GM19452 (cell line): Measurements from ENCODE around the gene ASS1.

Source experiments
- ATAC-seq: cut with Tn5 transposase; IDR thresholded peaks from one replicate; pipeline ENCODE4 v1.9.1; 2021; ENCODE audit not compliant: unreplicated experiment

Gene ASS1

GRCh38 chr9:130526854-130527650 is 82.3 kb downstream of the ASS1 start:
- no peak for ATAC-seq

GRCh38 chr9:130527651-130528310 is 83.0 kb downstream of the ASS1 start:
- no peak for ATAC-seq

GRCh38 chr9:130528674-130529073 is 83.9 kb downstream of the ASS1 start:
- ATAC-seq: no peak

- no peak for ATAC-seq
Observed at GRCh38 chr9:130530938-130531337, 86.2 kb downstream of the ASS1 start.

GRCh38 chr9:130531670-130532069 is 86.9 kb downstream of the ASS1 start:
- ATAC-seq: no peak

- ATAC-seq: no peak
Observed at GRCh38 chr9:130532426-130533080, 87.8 kb downstream of the ASS1 start.

- ATAC-seq: no peak
Observed at GRCh38 chr9:130535818-130536521, 91.2 kb downstream of the ASS1 start.

- no peak for ATAC-seq
Observed at GRCh38 chr9:130536701-130537107, 91.9 kb downstream of the ASS1 start.

GRCh38 chr9:130537346-130538050 is 92.7 kb downstream of the ASS1 start:
- no peak for ATAC-seq

- no peak for ATAC-seq
Observed at GRCh38 chr9:130539420-130540223, 94.9 kb downstream of the ASS1 start.

- no peak for ATAC-seq
Observed at GRCh38 chr9:130541533-130541932, 96.8 kb downstream of the ASS1 start.

- ATAC-seq: no peak
Observed at GRCh38 chr9:130542038-130542437, 97.3 kb downstream of the ASS1 start.

GRCh38 chr9:130542457-130543228 is 97.9 kb downstream of the ASS1 start:
- ATAC-seq: no peak

GRCh38 chr9:130543368-130543767 is 98.6 kb downstream of the ASS1 start:
- no peak for ATAC-seq

- ATAC-seq: no peak
Observed at GRCh38 chr9:130543859-130544258, 99.1 kb downstream of the ASS1 start.

- no peak for ATAC-seq
Observed at GRCh38 chr9:130544364-130544763, 99.6 kb downstream of the ASS1 start.

- no peak for ATAC-seq
Observed at GRCh38 chr9:130548103-130548502, 103.3 kb downstream of the ASS1 start.

- no peak for ATAC-seq
Observed at GRCh38 chr9:130549093-130549735, 104.5 kb downstream of the ASS1 start.
